ENCODE measurements around the gene SLC25A2.
"Not testable (repeated sequence)": the region's sequence is repeated elsewhere in the genome, so short reads cannot be mapped to it uniquely, and the experiment has no call there.

SLC25A2 gene

GRCh38 chr5:141303756-141304155 is at the start of gene SLC25A2:
Gene SLC25A2, minus strand, starts transcription at chr5:141304049. Its CDS starts 184 bp downstream, at chr5:141303865.
- DNase-seq (ENCODE audit: low spot score): no peak

- DNase-seq (ENCODE audit: low spot score): no peak
Measured at GRCh38 chr5:141351591-141351990, 47.7 kb upstream of the SLC25A2 start.

GRCh38 chr5:141349917-141350619 is 46.2 kb upstream of the SLC25A2 start, which contains the start of gene PCDHGB1:
Gene PCDHGB1, plus strand, starts transcription at chr5:141350099. Its CDS starts 162 bp downstream, at chr5:141350261.
- DNase-seq (ENCODE audit: low spot score): no peak

- DNase-seq (ENCODE audit: low spot score): not testable (repeated sequence)
Measured at GRCh38 chr5:141346017-141346416, 42.2 kb upstream of the SLC25A2 start.

GRCh38 chr5:141345327-141345726 is 41.5 kb upstream of the SLC25A2 start:
- no peak for DNase-seq (ENCODE audit: low spot score)

GRCh38 chr5:141343953-141344463 is 40.2 kb upstream of the SLC25A2 start:
- DNase-seq (ENCODE audit: low spot score): no peak

- DNase-seq (ENCODE audit: low spot score): peak; percentile 13
Measured at GRCh38 chr5:141343242-141343952, 39.5 kb upstream of the SLC25A2 start, which contains the start of gene PCDHGA3. Gene PCDHGA3, plus strand, starts transcription at chr5:141343829. Its CDS starts 205 bp downstream, at chr5:141344034.

- no peak for DNase-seq (ENCODE audit: low spot score)
Measured at GRCh38 chr5:141342773-141343172, 38.9 kb upstream of the SLC25A2 start.

GRCh38 chr5:141340781-141341354 is 37.0 kb upstream of the SLC25A2 start:
- not testable (repeated sequence) for DNase-seq (ENCODE audit: low spot score)

GRCh38 chr5:141338538-141339306 is 34.9 kb upstream of the SLC25A2 start, which contains the start of gene PCDHGA2:
Gene PCDHGA2, plus strand, starts transcription at chr5:141338760.
- DNase-seq (ENCODE audit: low spot score): no peak

GRCh38 chr5:141332571-141332970 is 28.7 kb upstream of the SLC25A2 start:
- not testable (repeated sequence) for DNase-seq (ENCODE audit: low spot score)

GRCh38 chr5:141330299-141331080 is 26.6 kb upstream of the SLC25A2 start, which contains the start of gene PCDHGA1:
Gene PCDHGA1, plus strand, starts transcription at chr5:141330514.
- DNase-seq (ENCODE audit: low spot score): no peak

- no peak for DNase-seq (ENCODE audit: low spot score)
Measured at GRCh38 chr5:141328231-141328630, 24.4 kb upstream of the SLC25A2 start.

- DNase-seq (ENCODE audit: low spot score): no peak
Measured at GRCh38 chr5:141326088-141326854, 22.4 kb upstream of the SLC25A2 start.

- DNase-seq (ENCODE audit: low spot score): no peak
Measured at GRCh38 chr5:141322261-141322660, 18.4 kb upstream of the SLC25A2 start.

- peak; percentile 92 for DNase-seq (ENCODE audit: low spot score)
Measured at GRCh38 chr5:141320225-141321169, 16.6 kb upstream of the SLC25A2 start, which contains the start of gene TAF7. Gene TAF7, minus strand, starts transcription at chr5:141320784. Its CDS starts 740 bp downstream, at chr5:141320044.

- DNase-seq (ENCODE audit: low spot score): no peak
Measured at GRCh38 chr5:141319699-141320098, 15.8 kb upstream of the SLC25A2 start.

GRCh38 chr5:141319202-141319601 is 15.4 kb upstream of the SLC25A2 start:
- no peak for DNase-seq (ENCODE audit: low spot score)

GRCh38 chr5:141316963-141317362 is 13.1 kb upstream of the SLC25A2 start:
- not testable (repeated sequence) for DNase-seq (ENCODE audit: low spot score)

Measured in hematopoietic multipotent progenitor cell treated with erythropoietin and hydrocortisone succinate and interleukin-3 and kit ligand, for 17 days (in vitro differentiated cells).